ENCODE results near the gene ZNF280B. TPM values are rescaled to one million over a fixed set of nuclear protein-coding genes. Genes with fewer than 3 reads are reported as not detected.

ZNF280B gene
- total and polyA plus RNA-seq, 12 donors: 0.01 to 2.7 (median 0.80) TPM

- no peaks in the 10 kb centered on the region for H3K36me3 ChIP-seq
- H3K27me3 ChIP-seq: no peaks in the 10 kb centered on the region
- H3K4me3 ChIP-seq: no peak overlapping the region
- intact Hi-C loops (cut with DNase I): no loop called here
- DNase-seq: no peak
- H3K27ac ChIP-seq: peak overlapping the region in 3 of 10 donors; percentile 25 to 63 (median 55)
- WGBS, 2 donors: 87 to 89% methylated on average over 4 of the region's 4 CpGs
- peaks cover 0 to 10% (median 0%) of the 10 kb centered on the region in 9 donors for H3K4me1 ChIP-seq
- no peaks in the 10 kb centered on the region for H3K9me3 ChIP-seq
- TF ChIP-seq CTCF (IDR thresholded peaks at IDR 0.05): no peak
- ATAC-seq: peak in 5 of 8 donors; percentile 25 to 81 (median 74)
Observed at GRCh38 chr22:22486132-22486899, 22.2 kb downstream of the ZNF280B start.

- H3K27ac ChIP-seq: peak overlapping the region in 1 of 10 donors; percentile 63
- no peak for TF ChIP-seq CTCF (IDR thresholded peaks at IDR 0.05)
- no peaks in the 10 kb centered on the region for H3K27me3 ChIP-seq
- DNase-seq (no peak), ATAC-seq (no peak)
- no peaks in the 10 kb centered on the region for H3K36me3 ChIP-seq
- no peaks in the 10 kb centered on the region for H3K9me3 ChIP-seq
- intact Hi-C loops (cut with DNase I): no loop called here
- no peak overlapping the region for H3K4me3 ChIP-seq
- WGBS, 2 donors: 91 to 93% methylated on average over 3 of the region's 3 CpGs
- peaks cover 0 to 10% (median 0%) of the 10 kb centered on the region in 9 donors for H3K4me1 ChIP-seq
Observed at GRCh38 chr22:22485524-22485923, 23.0 kb downstream of the ZNF280B start.

- no peak for DNase-seq
- Histone ChIP-seq H3K27me3 (no peaks in the 10 kb centered on the region), H3K4me3 (no peak overlapping the region), H3K4me1 (peaks cover 0 to 10% (median 0%) of the 10 kb centered on the region in 9 donors), H3K36me3 (no peaks in the 10 kb centered on the region), H3K9me3 (no peaks in the 10 kb centered on the region), H3K27ac (no peak overlapping the region)
- intact Hi-C loops (cut with DNase I): no loop called here
- no peak for ATAC-seq
- TF ChIP-seq CTCF (IDR thresholded peaks at IDR 0.05): no peak
- 93 to 95% methylated on average over 11 of the region's 11 CpGs for WGBS, 2 donors
Observed at GRCh38 chr22:22484023-22484422, 24.5 kb downstream of the ZNF280B start.

GRCh38 chr22:22480940-22481339 lies 27.6 kb downstream of the ZNF280B start:
- Histone ChIP-seq H3K27me3 (no peaks in the 10 kb centered on the region), H3K36me3 (no peaks in the 10 kb centered on the region), H3K4me3 (no peak overlapping the region), H3K4me1 (peaks cover 0 to 2% (median 0%) of the 10 kb centered on the region in 9 donors), H3K27ac (no peak overlapping the region), H3K9me3 (no peaks in the 10 kb centered on the region)
- ATAC-seq: no peak
- DNase-seq: no peak
- intact Hi-C loops (cut with DNase I): no loop called here
- 87 to 94% methylated on average over 2 of the region's 2 CpGs for WGBS, 2 donors
- TF ChIP-seq CTCF (IDR thresholded peaks at IDR 0.05): no peak
